Iris pigment epithelial cell (primary cell): Measurements from ENCODE around the gene LYPD5.
A peak's percentile ranks its signal among the peaks of the same experiment; 100 is the strongest.
"Not testable (repeated sequence)": the region's sequence is repeated elsewhere in the genome, so short reads cannot be mapped to it uniquely, and the experiment has no call there.

Experiments
- DNase-seq: peaks from one replicate; pipeline ENCODE4 v3.0.0-alpha.2; 2011; ENCODE audit warnings: low read depth

Gene LYPD5

GRCh38 chr19:43802216-43802951, at the start of gene LYPD5:
LYPD5 (minus strand) TSS chr19:43802447; CDS start chr19:43802380, 67 bp downstream.
- DNase-seq, result no peak

DNA sequence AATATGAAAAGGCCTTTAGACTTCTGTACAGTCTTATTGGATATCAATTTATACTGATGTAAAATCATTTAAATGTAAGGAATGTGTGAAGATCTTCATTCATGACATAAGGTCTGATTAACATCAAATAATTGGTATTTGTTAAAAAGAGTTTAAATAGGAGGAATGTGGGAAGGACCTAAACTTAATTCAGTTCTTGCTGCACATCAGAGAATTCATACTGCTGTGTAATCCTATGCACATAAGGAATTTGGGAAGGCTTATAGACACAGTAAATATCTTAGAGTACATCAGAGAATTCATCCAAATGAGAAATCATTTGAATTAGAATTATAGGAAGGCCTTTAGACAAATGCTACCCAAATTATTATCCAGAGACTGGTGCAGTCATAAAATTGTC, 46.6 kb upstream of the LYPD5 start:
- DNase-seq, result no peak

GRCh38 chr19:43847884-43848283, 45.6 kb upstream of the LYPD5 start:
- DNase-seq, result no peak

DNA sequence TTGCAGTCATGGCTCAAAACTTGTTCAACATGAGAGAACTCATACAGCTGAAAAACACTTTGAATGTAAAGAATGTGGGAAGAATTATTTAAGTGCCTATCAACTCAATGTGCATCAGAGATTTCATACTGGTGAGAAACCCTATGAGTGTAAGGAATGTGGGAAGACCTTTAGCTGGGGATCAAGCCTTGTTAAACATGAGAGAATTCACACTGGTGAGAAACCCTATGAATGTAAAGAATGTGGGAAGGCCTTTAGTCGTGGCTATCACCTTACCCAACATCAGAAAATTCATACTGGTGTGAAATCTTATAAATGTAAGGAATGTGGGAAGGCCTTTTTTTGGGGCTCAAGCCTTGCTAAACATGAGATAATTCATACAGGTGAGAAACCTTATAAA, 45.0 kb upstream of the LYPD5 start:
- no peak for DNase-seq

DNA sequence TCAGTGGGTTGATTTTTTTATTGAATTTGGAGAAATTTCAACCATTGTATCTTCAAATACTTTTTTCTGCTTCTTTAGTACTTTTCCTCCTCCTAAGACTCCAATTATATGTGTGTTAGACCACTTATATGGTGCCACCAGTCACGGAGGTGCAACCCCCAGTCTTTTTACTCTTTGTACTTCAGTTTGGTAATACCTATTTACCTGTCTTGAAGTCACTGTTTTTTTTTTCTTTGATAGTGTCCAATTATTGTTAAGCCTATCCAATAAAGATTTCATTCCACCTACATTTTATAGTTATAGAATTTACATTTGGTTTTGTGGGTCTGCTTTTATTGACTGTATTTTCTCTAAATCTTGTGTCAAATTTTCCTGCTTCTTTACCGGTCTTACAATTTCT, 39.8 kb upstream of the LYPD5 start:
- DNase-seq, result no peak

DNA sequence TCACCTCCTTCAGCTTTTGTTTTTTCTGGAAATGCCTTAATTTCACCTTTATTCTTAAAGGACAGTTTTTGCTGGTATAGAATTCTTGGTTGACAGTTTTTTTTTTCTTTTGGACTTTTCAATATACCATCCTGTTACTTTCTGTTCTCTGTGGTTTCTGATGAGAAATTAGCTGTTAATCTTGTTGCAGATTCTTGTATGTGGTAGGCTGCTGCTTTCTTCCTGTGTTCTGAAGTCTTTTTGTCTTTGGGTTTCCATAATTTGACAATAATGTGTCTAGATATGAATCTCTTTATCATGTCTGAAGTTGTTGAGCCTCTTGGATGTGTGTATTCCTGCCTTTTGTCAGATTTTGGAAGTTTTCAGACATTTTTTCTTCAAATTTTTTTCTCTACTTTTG, 36.9 kb upstream of the LYPD5 start:
- DNase-seq, result no peak

DNA sequence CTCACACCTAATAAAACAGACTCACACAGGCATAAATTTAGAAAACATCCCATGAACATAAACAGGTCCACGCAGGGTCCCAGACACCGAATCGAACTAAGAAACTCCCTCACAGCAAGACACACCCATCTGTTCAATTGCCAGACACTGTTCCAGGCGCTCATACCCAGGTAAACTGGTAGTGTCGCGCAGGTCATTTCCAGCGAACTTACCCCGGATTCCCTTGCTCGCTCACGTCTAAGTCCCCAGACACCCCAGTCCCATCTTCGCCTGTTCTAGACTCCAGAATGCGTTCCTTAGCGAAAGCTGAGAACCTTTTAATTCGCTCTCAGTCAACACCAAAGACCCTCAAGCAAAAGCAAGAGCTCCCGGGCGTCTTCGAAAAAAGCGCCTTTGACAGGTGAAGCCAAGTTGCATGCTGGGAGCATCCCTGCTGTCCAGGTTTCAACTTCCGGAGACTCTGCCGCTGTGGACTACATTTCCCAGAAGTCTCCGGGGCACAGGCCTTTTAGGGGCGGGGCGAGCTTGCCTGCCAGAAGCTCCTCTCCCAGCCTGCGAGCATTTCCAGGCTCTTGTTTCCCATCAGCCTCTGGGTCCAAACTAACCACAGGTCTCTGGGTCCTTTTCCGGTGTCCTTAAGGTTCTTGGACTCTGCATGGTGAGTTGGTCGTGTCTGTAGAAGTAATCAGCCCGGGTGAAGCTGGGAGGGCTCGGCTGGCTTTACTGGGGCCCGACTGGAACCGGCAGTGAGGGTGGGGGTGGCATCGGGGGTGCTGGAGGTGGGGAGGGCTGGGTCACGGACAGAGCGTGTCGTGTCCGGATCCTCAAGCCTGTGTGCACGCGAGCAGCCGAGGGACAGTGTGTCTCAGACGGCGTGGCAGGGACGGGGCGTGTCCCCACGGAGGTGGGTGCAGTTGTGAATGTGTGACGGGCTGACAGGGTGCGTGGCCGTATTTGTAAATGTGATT, 24.8 kb upstream of the LYPD5 start, which contains the start of gene ZNF283:
Gene ZNF283, plus strand, starts transcription at position 535 of the 968 bp plus-strand sequence. CDS start 6,184 bp downstream, outside the sequence.
- DNase-seq, result peak; percentile 91

DNA sequence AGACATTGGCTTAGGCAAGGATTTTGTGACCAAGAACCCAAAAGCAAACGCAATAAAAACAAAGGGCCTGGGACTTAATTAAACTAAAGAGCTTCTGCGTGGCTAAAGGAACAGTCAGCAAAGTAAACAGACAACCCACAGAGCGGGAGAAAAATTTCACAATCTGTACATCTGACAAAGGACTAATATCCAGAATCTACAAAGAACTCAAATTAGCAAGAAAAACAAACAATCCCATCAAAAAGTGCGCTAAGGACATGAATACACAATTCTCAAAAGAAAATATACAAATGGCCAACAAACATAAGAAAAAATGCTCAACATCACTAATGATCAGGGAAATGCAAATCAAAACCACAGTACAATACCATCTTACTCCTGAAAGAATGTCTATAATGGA, 22.3 kb upstream of the LYPD5 start:
- DNase-seq, result peak; percentile 51

DNA sequence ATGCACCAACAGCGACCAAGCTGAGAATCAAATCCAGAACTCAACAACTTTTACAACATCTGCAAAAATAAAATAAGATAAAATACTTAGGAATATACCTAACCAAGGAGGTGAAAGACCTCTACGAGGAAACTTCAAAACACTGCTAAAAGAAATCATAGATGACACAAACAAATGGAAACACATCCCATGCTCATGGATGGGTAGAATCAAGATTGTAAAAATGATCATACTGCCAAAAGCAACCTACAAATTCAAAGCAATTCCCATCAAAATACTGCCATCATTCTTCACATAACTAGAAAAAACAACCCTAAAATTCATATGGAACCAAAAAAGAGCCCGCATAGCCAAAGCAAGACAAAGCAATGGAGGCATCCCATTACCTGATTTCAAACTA, 21.6 kb upstream of the LYPD5 start:
- DNase-seq, result not testable (repeated sequence)

GRCh38 chr19:43820884-43821215, 18.6 kb upstream of the LYPD5 start:
- no peak for DNase-seq

- peak; percentile 56 for DNase-seq
Observed at GRCh38 chr19:43820098-43820883, 18.0 kb upstream of the LYPD5 start.

DNA sequence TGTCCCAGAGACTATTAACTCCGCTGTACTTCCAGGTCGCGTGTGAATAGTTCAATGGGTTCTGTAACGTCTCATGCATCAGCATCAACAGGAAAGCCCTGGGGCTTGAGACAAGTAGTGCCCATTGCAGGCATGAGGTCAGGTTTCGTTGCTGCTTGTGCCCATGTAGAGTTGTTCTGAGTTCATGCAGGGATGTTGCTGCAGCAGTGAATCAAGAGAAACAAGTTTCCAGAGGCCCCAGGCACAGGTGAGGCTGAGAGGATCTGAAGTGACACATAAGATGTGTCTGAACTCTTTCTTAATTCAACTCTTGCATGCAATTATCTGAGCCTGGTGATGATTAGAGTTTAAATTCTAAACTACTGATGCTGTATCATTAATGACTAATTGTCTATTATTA, 16.3 kb upstream of the LYPD5 start:
- no peak for DNase-seq

- not testable (repeated sequence) for DNase-seq
Observed at GRCh38 chr19:43817454-43817853, 15.2 kb upstream of the LYPD5 start.

DNA sequence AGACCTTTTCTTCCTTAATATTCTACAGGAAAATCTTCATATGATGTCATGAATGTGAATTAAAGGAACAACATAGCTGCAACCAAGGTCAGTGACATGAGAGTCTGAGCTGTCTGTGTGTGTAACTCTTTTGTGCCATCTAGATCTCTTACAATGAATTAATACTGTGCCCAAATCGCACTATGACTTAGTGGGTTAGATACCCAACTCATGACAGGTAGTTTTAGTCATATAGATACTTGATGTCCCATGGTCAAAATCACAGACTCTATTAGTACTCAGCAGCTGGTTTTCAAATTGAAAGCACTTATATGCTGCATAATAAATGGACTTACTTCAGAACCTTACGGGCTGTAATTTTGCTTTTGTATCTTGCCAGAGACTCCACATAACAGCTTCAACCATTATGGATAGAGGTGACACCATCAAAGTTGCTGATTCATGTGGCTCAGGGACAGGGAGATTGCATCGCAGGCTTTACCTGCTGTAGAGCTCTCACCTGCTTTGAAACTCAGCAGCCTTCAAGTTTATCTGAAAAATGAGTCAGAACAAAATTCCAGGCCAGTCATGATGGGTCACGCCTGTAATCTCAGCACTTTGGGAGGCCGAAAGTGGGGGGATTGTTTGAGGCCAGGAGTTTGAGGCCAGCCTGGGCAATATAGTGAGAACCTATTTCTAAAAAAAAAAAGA, 12.6 kb upstream of the LYPD5 start:
- no peak for DNase-seq

- DNase-seq, result no peak
Observed at GRCh38 chr19:43812688-43813087, 10.4 kb upstream of the LYPD5 start.

DNA sequence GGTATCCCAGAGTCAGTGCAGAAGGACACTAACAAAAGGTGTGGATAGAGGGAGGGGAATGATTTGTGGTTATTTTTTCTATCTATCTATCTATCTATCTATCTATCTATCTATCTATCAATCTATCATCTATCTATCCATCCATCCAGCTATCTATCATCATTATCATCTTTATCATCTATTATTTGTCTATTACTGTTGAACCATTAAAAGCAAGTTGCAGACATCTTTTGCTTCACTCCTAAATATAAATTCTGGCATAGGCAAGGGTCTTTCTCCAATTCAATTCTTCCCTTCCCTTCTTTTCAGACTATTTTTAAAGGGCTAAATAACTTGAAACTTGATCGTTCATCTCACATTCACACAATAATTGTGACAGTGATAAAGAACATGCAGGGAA, 10.0 kb upstream of the LYPD5 start:
- DNase-seq, result no peak

GRCh38 chr19:43811837-43812236, 9.6 kb upstream of the LYPD5 start:
- no peak for DNase-seq

DNA sequence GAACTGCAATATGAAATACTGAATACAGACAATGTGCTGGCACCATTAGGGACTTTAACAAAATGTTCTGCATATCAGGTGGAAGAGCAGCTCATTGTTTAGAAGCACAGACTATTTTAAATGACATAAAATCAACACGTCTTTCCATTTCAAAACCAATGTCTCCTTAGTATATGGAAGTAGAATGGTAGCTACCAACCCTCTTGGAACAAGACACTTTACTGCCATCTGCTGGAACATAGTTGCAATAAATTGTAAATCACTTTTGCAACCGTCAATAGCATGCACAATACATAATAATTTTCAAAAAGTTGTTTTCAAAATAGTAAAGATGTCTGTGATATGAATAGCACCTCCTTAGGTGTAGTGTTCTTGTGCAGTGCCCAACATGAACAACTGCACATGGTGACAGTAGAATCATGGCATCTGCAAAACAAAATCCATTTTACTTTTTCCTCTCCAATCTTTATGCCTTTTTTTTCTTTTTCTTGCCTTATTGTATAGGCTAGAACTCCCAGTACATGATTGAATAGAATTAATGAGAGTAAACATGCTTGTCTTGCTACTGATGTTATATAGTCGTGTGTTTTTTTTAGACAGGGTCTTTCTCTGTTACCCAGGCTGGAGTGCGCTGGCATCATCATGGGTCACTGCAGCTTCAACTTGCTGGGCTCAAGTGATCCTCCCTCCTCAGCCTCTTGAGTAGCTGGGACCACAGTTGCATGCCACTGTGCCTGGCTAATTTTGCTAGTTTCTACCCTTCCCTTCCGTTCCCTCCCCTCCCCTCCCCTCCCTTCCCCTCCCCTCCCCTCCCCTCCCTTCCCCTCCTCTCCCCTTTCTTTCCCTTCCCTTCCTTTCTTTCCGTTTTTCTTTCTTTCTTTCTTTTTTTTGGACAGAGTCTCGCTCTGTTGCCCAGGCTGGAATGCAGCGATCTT, 7.8 kb upstream of the LYPD5 start:
- DNase-seq, result peak; percentile 70

GRCh38 chr19:43807651-43808050, 5.4 kb upstream of the LYPD5 start:
- DNase-seq, result no peak

GRCh38 chr19:43806848-43807247, 4.6 kb upstream of the LYPD5 start:
- DNase-seq, result no peak

- DNase-seq, result not testable (repeated sequence)
Observed at GRCh38 chr19:43806401-43806800, 4.2 kb upstream of the LYPD5 start.
